CD4-positive, alpha-beta T cell (primary cell): ENCODE measurements around the gene TBC1D16. TPM values are rescaled to one million over a fixed set of nuclear protein-coding genes. Genes with fewer than 3 reads are reported as not detected.
A peak's percentile ranks its signal among the peaks of the same experiment; 100 is the strongest.

Experiments
- ATAC-seq: fragments of 200-7000 bp; cut with Tn5 transposase; one replicate; pipeline ENCODE4 v1.10.0; 2022; ENCODE audit warnings: mild to moderate bottlenecking; ENCODE audit not compliant: poor library complexity
- CTCF ChIA-PET: fragments of 350-600 bp; sonication (Branson Sonifier 250); formaldehyde crosslinking; loops from one replicate; lab custom pipeline; 2021; ENCODE audit warnings: antibody characterized with exemption, inconsistent platforms; lab: Charles Lee
- POLR2A ChIA-PET: fragments of 350-600 bp; sonication (Branson Sonifier 250); formaldehyde crosslinking; loops from one replicate; lab custom pipeline; 2021; ENCODE audit warnings: antibody characterized with exemption, inconsistent platforms; lab: Charles Lee
- DNase-seq, 14 experiments: peaks; one replicate each; pipeline ENCODE4 v3.0.0-alpha.2; 2013 to 2020; ENCODE audit warnings: mixed read lengths in 2 of 14
- H3K27ac ChIP-seq, 2 donors: one replicate each; pipeline versions ENCODE4 v1.5.1 to v1.7.0; 2013; ENCODE audit warnings: low read length in 2 of 2, low read depth in 1 of 2, mild to moderate bottlenecking in 1 of 2
- H3K27me3 ChIP-seq, 2 experiments: 1 replicate in 1 of 2; 2 replicates in 1 of 2; pipeline versions ENCODE4 v1.6.1 to v1.7.0; 2013; ENCODE audit warnings: low read length in 2 of 2, control low read depth in 1 of 2, mild to moderate bottlenecking in 1 of 2, moderate library complexity in 1 of 2; ENCODE audit not compliant: insufficient read depth in 2 of 2, control insufficient read depth in 1 of 2
- H3K36me3 ChIP-seq: one replicate; pipeline ENCODE4 v1.6.1; 2013; ENCODE audit warnings: low read length, control low read depth; ENCODE audit not compliant: insufficient read depth
- H3K4me1 ChIP-seq: one replicate; pipeline ENCODE4 v1.6.1; 2013; ENCODE audit warnings: low read length, control low read depth; ENCODE audit not compliant: insufficient read depth
- H3K4me3 ChIP-seq: one replicate; pipeline ENCODE4 v1.5.1; 2013; ENCODE audit warnings: mild to moderate bottlenecking, low read length, moderate library complexity
- H3K9me3 ChIP-seq, 2 experiments: 1 replicate in 1 of 2; 2 replicates in 1 of 2; pipeline versions ENCODE4 v1.6.1 to v1.7.0; 2013; ENCODE audit warnings: low read length in 2 of 2, mild to moderate bottlenecking in 2 of 2, control low read depth in 1 of 2, moderate library complexity in 1 of 2; ENCODE audit not compliant: control insufficient read depth in 1 of 2, insufficient read depth in 1 of 2
- H3K27ac Mint-ChIP-seq: one replicate; pipeline ENCODE4 v1.8.0; 2020; ENCODE audit warnings: mixed read lengths
- H3K27me3 Mint-ChIP-seq: one replicate; pipeline ENCODE4 v1.8.0; 2021; ENCODE audit warnings: mixed read lengths
- H3K36me3 Mint-ChIP-seq: one replicate; pipeline ENCODE4 v1.8.0; 2021; ENCODE audit warnings: low read depth, mixed read lengths
- H3K4me1 Mint-ChIP-seq: one replicate; pipeline ENCODE4 v1.8.0; 2021; ENCODE audit warnings: low read depth, mixed read lengths
- H3K4me3 Mint-ChIP-seq: one replicate; pipeline ENCODE4 v1.8.0; 2020; ENCODE audit warnings: mild to moderate bottlenecking, mixed read lengths
- H3K9me3 Mint-ChIP-seq: one replicate; pipeline ENCODE4 v1.8.0; 2020; ENCODE audit warnings: mixed read lengths
- intact Hi-C, 2 experiments: fragments of 100-400 bp; cut with DNase I in 1 of 2; cut with micrococcal nuclease in 1 of 2; formaldehyde crosslinking; loops; one replicate each; pipeline versions ENCODE4 v1.15.1 to v1.9.0; 2023 to 2025; cut with DNase I, micrococcal nuclease
- total RNA-seq, 174 experiments: library from RNA in 2 of 174; stranded (reverse) in 2 of 174; gene quantifications; one replicate each; pipeline ENCODE4 v1.2.3 and lab custom pipeline; 2021 to 2026
- TF ChIP-seq, protein P1 (sequence below): fragments of 200-600 bp; IDR thresholded peaks from one replicate; pipeline ENCODE4 v1.8.0; 2022; ENCODE audit warnings: antibody characterized with exemption, mild to moderate bottlenecking

Gene TBC1D16
- total RNA-seq, 2 experiments from 2014 or later = 1.9 to 2.5 TPM

DNA sequence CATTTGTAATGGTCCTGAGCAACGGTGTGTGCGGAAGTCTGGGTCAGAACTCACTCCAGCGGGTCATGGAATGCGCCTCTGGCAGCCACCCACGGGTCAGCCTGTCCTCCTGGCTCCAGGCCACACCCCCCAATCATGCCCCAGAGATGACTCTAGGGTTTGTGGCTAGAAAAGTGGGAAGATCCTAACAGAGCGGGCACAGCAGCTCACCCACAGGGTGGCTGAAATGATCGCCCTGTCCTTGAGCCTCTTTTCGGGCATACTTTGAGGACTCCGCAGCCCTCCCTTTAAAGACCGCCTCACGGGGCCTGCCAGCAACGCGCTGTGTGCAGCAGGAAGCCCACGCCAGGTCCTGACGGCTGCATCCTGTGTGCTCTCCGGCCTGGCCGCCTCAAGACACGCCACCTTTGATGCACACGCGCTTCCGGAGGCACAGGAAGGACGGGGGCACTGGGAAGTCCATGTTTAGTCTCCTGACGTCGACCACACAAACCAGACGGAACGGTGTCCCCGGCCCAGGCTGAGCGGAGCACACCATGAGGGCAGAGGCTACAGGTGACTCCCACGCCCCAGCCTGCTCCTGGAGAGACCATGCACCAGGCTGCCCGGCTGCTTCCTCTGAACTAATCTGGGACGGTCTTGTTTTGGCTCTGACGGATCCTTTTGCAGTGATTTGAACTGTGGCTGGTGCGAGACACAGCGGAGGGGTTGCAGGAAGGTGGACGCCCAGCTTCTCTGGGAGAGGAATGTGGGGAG lies 92.9 kb downstream of the TBC1D16 start:
- ChIA-PET CTCF (no interaction called here), POLR2A (no interaction called here)
- peaks cover under 1% of the 10 kb centered on the region for H3K27me3 Mint-ChIP-seq
- Histone ChIP-seq H3K27ac (no peak overlapping the region), H3K27me3 (no peaks in the 10 kb centered on the region), H3K36me3 (no peaks in the 10 kb centered on the region), H3K9me3 (no peaks in the 10 kb centered on the region), H3K4me1 (peaks cover 13% of the 10 kb centered on the region), H3K4me3 (no peak overlapping the region)
- intact Hi-C loops = no loop called here
- ATAC-seq = peak; percentile 17
- peak in 3 of 14 experiments; percentile 26 to 45 (median 30) for DNase-seq
- H3K36me3 Mint-ChIP-seq = no peaks in the 10 kb centered on the region
- no peaks in the 10 kb centered on the region for H3K9me3 Mint-ChIP-seq
- TF ChIP-seq, protein P1, sequence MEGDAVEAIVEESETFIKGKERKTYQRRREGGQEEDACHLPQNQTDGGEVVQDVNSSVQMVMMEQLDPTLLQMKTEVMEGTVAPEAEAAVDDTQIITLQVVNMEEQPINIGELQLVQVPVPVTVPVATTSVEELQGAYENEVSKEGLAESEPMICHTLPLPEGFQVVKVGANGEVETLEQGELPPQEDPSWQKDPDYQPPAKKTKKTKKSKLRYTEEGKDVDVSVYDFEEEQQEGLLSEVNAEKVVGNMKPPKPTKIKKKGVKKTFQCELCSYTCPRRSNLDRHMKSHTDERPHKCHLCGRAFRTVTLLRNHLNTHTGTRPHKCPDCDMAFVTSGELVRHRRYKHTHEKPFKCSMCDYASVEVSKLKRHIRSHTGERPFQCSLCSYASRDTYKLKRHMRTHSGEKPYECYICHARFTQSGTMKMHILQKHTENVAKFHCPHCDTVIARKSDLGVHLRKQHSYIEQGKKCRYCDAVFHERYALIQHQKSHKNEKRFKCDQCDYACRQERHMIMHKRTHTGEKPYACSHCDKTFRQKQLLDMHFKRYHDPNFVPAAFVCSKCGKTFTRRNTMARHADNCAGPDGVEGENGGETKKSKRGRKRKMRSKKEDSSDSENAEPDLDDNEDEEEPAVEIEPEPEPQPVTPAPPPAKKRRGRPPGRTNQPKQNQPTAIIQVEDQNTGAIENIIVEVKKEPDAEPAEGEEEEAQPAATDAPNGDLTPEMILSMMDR = no peak
- no peak overlapping the region for H3K4me3 Mint-ChIP-seq
- H3K4me1 Mint-ChIP-seq = peaks cover 7% of the 10 kb centered on the region
- no peak overlapping the region for H3K27ac Mint-ChIP-seq

DNA sequence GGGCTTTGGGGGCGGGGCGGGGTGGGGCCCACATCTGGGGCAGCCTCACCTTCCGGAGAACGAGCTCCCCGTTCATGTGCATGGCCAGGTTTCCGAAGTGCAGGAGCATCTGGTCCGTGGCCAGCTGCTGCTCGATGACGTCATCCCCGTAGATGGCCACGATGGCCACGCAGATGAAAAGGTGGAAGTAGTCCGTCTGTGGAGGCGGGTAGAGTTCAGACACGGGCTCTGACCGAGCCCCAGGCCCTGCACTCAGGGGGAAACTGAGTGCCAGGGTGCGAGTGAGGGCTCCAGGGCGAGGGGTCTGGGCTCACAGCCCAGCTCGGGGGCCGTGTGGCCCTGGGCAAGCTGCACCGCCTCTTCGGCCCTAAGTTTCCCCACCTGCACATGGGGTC lies 93.7 kb downstream of the TBC1D16 start:
- ChIA-PET POLR2A (no interaction called here), CTCF (no interaction called here)
- Mint-ChIP-seq H3K27me3 (peaks cover 4% of the 10 kb centered on the region), H3K36me3 (no peaks in the 10 kb centered on the region), H3K4me1 (peaks cover 7% of the 10 kb centered on the region), H3K27ac (no peak overlapping the region), H3K4me3 (no peak overlapping the region), H3K9me3 (no peaks in the 10 kb centered on the region)
- intact Hi-C loops = no loop called here
- no peak for ATAC-seq
- TF ChIP-seq, protein P1 = no peak
- H3K36me3 ChIP-seq = no peaks in the 10 kb centered on the region
- DNase-seq = no peak
- no peak overlapping the region for H3K27ac ChIP-seq
- H3K9me3 ChIP-seq = no peaks in the 10 kb centered on the region
- no peak overlapping the region for H3K4me3 ChIP-seq
- peaks cover 21% of the 10 kb centered on the region for H3K4me1 ChIP-seq
- peaks cover 0 to 2% of the 10 kb centered on the region in 2 experiments for H3K27me3 ChIP-seq

DNA sequence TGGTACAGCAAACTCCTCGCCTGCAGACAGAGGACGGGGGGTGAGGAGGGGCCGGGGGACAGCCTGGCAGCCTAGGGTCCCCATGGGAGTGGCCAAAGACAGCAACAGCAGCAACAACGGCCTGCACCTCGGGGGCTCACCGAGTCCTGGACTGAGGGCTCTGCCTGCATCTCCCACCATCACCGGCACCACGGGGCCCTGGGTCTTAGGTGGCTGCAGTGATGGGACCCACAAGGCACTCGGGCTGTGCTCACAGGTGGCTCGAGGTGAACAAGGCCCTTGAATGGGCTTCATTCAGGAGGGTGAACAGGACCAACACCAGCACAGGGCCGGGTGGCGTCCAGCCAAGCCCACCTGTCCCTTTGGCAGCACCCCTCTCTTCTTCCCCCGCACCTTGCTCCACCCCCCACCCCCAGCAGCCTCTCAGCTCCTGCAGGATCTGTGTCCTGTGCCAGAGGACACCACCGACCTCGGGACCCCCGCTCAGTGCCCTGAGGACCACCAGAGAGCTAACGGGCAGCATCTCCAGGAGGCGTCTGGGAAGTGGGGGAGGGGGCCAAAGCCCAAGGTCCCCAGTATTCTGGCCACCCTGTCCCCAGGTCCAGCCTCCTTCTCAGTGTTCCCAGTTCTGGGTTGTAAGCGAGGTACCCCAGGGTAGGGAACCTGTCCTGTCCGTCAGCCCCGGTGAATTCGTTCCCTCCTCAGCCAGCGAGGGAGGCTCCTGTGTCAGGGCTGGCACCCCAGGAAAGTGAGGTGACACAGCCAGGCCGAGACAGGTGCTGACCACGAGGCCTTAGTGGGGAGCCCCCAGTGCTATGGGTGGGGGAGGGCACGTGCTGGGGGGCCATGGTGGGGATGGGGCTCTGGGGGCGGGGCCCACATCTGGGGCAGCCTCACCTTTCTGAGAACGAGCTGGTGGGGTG lies 94.3 kb downstream of the TBC1D16 start:
- H3K27me3 Mint-ChIP-seq = peaks cover 4% of the 10 kb centered on the region
- Histone ChIP-seq H3K9me3 (no peaks in the 10 kb centered on the region), H3K27me3 (peaks cover 0 to 2% of the 10 kb centered on the region in 2 experiments), H3K4me3 (no peak overlapping the region), H3K27ac (no peak overlapping the region), H3K36me3 (no peaks in the 10 kb centered on the region), H3K4me1 (peaks cover 27% of the 10 kb centered on the region)
- TF ChIP-seq, protein P1 = no peak
- POLR2A ChIA-PET = no interaction called here
- no peaks in the 10 kb centered on the region for H3K36me3 Mint-ChIP-seq
- H3K4me3 Mint-ChIP-seq = no peak overlapping the region
- intact Hi-C loops = no loop called here
- CTCF ChIA-PET = no interaction called here
- ATAC-seq = no peak
- DNase-seq = no peak
- no peaks in the 10 kb centered on the region for H3K9me3 Mint-ChIP-seq
- peaks cover 7% of the 10 kb centered on the region for H3K4me1 Mint-ChIP-seq
- H3K27ac Mint-ChIP-seq = no peak overlapping the region
